ENCODE data around the gene TNNT2. TPM values are rescaled to one million over a fixed set of nuclear protein-coding genes. Genes with fewer than 3 reads are reported as not detected.

Gene TNNT2
- total RNA-seq, 1 donor from 2014 or later: 13.2 TPM

GRCh38 chr1:201366696-201367095, 10.8 kb downstream of the TNNT2 start:
- Histone ChIP-seq H3K27ac (no peak overlapping the region), H3K4me1 (peaks cover 6% of the 10 kb centered on the region), H3K36me3 (no peaks in the 10 kb centered on the region), H3K27me3 (no peaks in the 10 kb centered on the region), H3K4me3 (no peak overlapping the region), H3K4me2 (no peak overlapping the region), H3F3A (ENCODE audit: low read depth) (no peaks in the 10 kb centered on the region), H3K9me3 (ENCODE audit: low read depth) (no peaks in the 10 kb centered on the region), H3K9ac (no peak overlapping the region), H4K20me1 (ENCODE audit: low read depth) (no peaks in the 10 kb centered on the region), H3K79me2 (ENCODE audit: low read depth) (no peaks in the 10 kb centered on the region), H2AFZ (replicated peaks) (no peak overlapping the region)
- Mint-ChIP-seq H3K4me3 (no peak overlapping the region), H3K27me3 (ENCODE audit: insufficient read depth, low read depth) (peaks cover 8% of the 10 kb centered on the region), H3K36me3 (no peaks in the 10 kb centered on the region), H3K4me1 (peaks cover 17% of the 10 kb centered on the region), H3K27ac (no peak overlapping the region), H3K9me3 (no peaks in the 10 kb centered on the region)
- TF ChIP-seq EZH2phosphoT487 (IDR thresholded peaks at IDR 0.05) (no peak), EZH2 (IDR thresholded peaks at IDR 0.05) (no peak)
- TF ChIP-seq, protein P1, sequence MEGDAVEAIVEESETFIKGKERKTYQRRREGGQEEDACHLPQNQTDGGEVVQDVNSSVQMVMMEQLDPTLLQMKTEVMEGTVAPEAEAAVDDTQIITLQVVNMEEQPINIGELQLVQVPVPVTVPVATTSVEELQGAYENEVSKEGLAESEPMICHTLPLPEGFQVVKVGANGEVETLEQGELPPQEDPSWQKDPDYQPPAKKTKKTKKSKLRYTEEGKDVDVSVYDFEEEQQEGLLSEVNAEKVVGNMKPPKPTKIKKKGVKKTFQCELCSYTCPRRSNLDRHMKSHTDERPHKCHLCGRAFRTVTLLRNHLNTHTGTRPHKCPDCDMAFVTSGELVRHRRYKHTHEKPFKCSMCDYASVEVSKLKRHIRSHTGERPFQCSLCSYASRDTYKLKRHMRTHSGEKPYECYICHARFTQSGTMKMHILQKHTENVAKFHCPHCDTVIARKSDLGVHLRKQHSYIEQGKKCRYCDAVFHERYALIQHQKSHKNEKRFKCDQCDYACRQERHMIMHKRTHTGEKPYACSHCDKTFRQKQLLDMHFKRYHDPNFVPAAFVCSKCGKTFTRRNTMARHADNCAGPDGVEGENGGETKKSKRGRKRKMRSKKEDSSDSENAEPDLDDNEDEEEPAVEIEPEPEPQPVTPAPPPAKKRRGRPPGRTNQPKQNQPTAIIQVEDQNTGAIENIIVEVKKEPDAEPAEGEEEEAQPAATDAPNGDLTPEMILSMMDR (IDR thresholded peaks at IDR 0.05): no peak
- no peak for DNase-seq (ENCODE audit: low spot score)

GRCh38 chr1:201365251-201365650, 12.2 kb downstream of the TNNT2 start:
- Histone ChIP-seq H3K36me3 (no peaks in the 10 kb centered on the region), H3K9me3 (ENCODE audit: low read depth) (no peaks in the 10 kb centered on the region), H2AFZ (replicated peaks) (no peak overlapping the region), H3K9ac (no peak overlapping the region), H3K27me3 (no peaks in the 10 kb centered on the region), H3F3A (ENCODE audit: low read depth) (no peaks in the 10 kb centered on the region), H3K4me2 (no peak overlapping the region), H3K79me2 (ENCODE audit: low read depth) (no peaks in the 10 kb centered on the region), H3K4me1 (peaks cover 6% of the 10 kb centered on the region), H4K20me1 (ENCODE audit: low read depth) (no peaks in the 10 kb centered on the region), H3K27ac (no peak overlapping the region), H3K4me3 (no peak overlapping the region)
- no peak overlapping the region for H3K27ac Mint-ChIP-seq
- H3K27me3 Mint-ChIP-seq (ENCODE audit: insufficient read depth, low read depth): peaks cover 4% of the 10 kb centered on the region
- no peaks in the 10 kb centered on the region for H3K36me3 Mint-ChIP-seq
- no peak for TF ChIP-seq EZH2phosphoT487 (IDR thresholded peaks at IDR 0.05)
- no peak for TF ChIP-seq EZH2 (IDR thresholded peaks at IDR 0.05)
- TF ChIP-seq, protein P1 (IDR thresholded peaks at IDR 0.05): no peak
- H3K4me1 Mint-ChIP-seq: peaks cover 5% of the 10 kb centered on the region
- H3K9me3 Mint-ChIP-seq: no peaks in the 10 kb centered on the region
- DNase-seq (ENCODE audit: low spot score): no peak
- no peak overlapping the region for H3K4me3 Mint-ChIP-seq

DNA sequence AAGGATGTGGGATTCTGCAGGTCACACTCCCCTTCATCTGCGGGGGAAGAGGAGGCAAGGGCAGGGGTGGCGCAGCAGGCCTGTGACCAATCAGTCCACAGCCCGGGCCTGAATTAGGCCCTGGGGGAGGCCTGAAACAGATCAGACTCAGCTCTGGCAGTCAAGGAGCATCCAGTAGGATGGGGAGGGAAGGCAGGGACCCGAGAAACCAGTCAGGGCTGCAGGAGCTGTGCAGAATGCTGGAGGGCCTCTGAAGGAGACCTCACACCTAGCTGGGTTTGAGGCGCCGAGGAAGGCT, 12.7 kb downstream of the TNNT2 start:
- no peaks in the 10 kb centered on the region for H4K20me1 ChIP-seq (ENCODE audit: low read depth)
- no peaks in the 10 kb centered on the region for H3K27me3 ChIP-seq
- H3K27ac ChIP-seq: no peak overlapping the region
- no peak overlapping the region for H3K9ac ChIP-seq
- no peak overlapping the region for H2AFZ ChIP-seq (replicated peaks)
- H3K36me3 ChIP-seq: no peaks in the 10 kb centered on the region
- TF ChIP-seq EZH2phosphoT487 (IDR thresholded peaks at IDR 0.05): no peak
- TF ChIP-seq, protein P1 (IDR thresholded peaks at IDR 0.05): no peak
- TF ChIP-seq EZH2 (IDR thresholded peaks at IDR 0.05): no peak
- DNase-seq (ENCODE audit: low spot score): no peak
- no peak overlapping the region for H3K4me2 ChIP-seq
- no peaks in the 10 kb centered on the region for H3K36me3 Mint-ChIP-seq
- peaks cover 6% of the 10 kb centered on the region for H3K4me1 ChIP-seq
- H3K27me3 Mint-ChIP-seq (ENCODE audit: insufficient read depth, low read depth): peaks cover 4% of the 10 kb centered on the region
- peaks cover 5% of the 10 kb centered on the region for H3K4me1 Mint-ChIP-seq
- H3F3A ChIP-seq (ENCODE audit: low read depth): no peaks in the 10 kb centered on the region
- no peaks in the 10 kb centered on the region for H3K9me3 Mint-ChIP-seq
- no peak overlapping the region for H3K27ac Mint-ChIP-seq
- H3K4me3 ChIP-seq: no peak overlapping the region
- no peak overlapping the region for H3K4me3 Mint-ChIP-seq
- no peaks in the 10 kb centered on the region for H3K9me3 ChIP-seq (ENCODE audit: low read depth)
- H3K79me2 ChIP-seq (ENCODE audit: low read depth): no peaks in the 10 kb centered on the region

DNA sequence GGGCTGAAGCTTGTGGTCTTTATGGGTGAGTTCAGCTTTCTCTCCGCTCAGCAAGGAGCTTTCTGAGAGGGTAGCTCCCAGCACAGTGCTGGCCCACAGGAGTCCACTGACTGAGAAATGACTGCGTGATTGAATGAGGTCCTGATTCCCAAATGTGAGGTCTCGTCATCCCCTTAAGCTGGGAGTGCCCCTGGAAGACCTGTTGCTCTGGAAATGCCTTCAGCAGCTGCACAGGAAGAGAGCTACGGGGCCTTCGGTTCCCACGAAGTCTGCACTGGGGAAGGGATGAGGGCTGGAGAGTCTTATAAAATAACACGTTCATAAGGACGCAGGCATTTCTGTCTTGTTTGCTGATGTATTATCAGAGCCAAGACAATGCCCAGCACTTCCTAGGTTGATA, 14.0 kb downstream of the TNNT2 start:
- Histone ChIP-seq H3K9ac (no peak overlapping the region), H3F3A (ENCODE audit: low read depth) (no peaks in the 10 kb centered on the region), H3K4me3 (no peak overlapping the region), H3K4me2 (no peak overlapping the region), H3K27me3 (no peaks in the 10 kb centered on the region), H3K4me1 (peaks cover 6% of the 10 kb centered on the region), H2AFZ (replicated peaks) (no peak overlapping the region), H4K20me1 (ENCODE audit: low read depth) (no peaks in the 10 kb centered on the region), H3K36me3 (no peaks in the 10 kb centered on the region), H3K9me3 (ENCODE audit: low read depth) (no peaks in the 10 kb centered on the region), H3K27ac (no peak overlapping the region), H3K79me2 (ENCODE audit: low read depth) (no peaks in the 10 kb centered on the region)
- TF ChIP-seq EZH2 (IDR thresholded peaks at IDR 0.05): no peak
- TF ChIP-seq, protein P1 (IDR thresholded peaks at IDR 0.05): no peak
- TF ChIP-seq EZH2phosphoT487 (IDR thresholded peaks at IDR 0.05): no peak
- Mint-ChIP-seq H3K27ac (no peak overlapping the region), H3K27me3 (ENCODE audit: insufficient read depth, low read depth) (peaks cover 7% of the 10 kb centered on the region), H3K9me3 (no peaks in the 10 kb centered on the region), H3K36me3 (no peaks in the 10 kb centered on the region), H3K4me1 (peaks cover 11% of the 10 kb centered on the region), H3K4me3 (no peak overlapping the region)
- no peak for DNase-seq (ENCODE audit: low spot score)

Measured in neural progenitor cell (in vitro differentiated cells).